Endometrial microvascular endothelial cells (primary cell): ENCODE results near the gene FGD3. TPM values are rescaled to one million over a fixed set of nuclear protein-coding genes. Genes with fewer than 3 reads are reported as not detected.

Experiments
- in situ Hi-C: cut with HindIII; loops from 2 replicates; pipeline ENCODE4 v1.10.0; 2017; ENCODE audit warnings: low sequenced_read_pairs, low pct_unique_long_range_greater_than_20kb; ENCODE audit errors: inconsistent ontology term
- total RNA-seq: library from RNA; depleted of rRNA; stranded (reverse); fragments of >200 nt; gene quantifications from one replicate; pipeline ENCODE4 v1.2.3, GENCODE V29; 2015; ENCODE audit errors: inconsistent ontology term

The FGD3 gene
- total RNA-seq, 1 donor from 2014 or later, result not detected

- in situ Hi-C loops, result no loop called here
Measured at GRCh38 chr9:93022066-93022465, 74.7 kb downstream of the FGD3 start.

- in situ Hi-C loops, result no loop called here
Measured at GRCh38 chr9:93022721-93023520, 75.6 kb downstream of the FGD3 start.

- in situ Hi-C loops, result no loop called here
Measured at GRCh38 chr9:93023521-93023815, 76.1 kb downstream of the FGD3 start.

- in situ Hi-C loops, result no loop called here
Measured at GRCh38 chr9:93024646-93024910, 77.3 kb downstream of the FGD3 start.

- in situ Hi-C loops, result no loop called here
Measured at GRCh38 chr9:93024986-93025630, 77.8 kb downstream of the FGD3 start.

GRCh38 chr9:93025736-93026135, 78.4 kb downstream of the FGD3 start:
- in situ Hi-C loops, result no loop called here

- in situ Hi-C loops, result no loop called here
Measured at GRCh38 chr9:93026640-93027039, 79.3 kb downstream of the FGD3 start.

GRCh38 chr9:93027750-93028149, 80.4 kb downstream of the FGD3 start:
- in situ Hi-C loops, result no loop called here

- in situ Hi-C loops, result no loop called here
Measured at GRCh38 chr9:93028448-93029006, 81.2 kb downstream of the FGD3 start.

- in situ Hi-C loops, result no loop called here
Measured at GRCh38 chr9:93030642-93031628, 83.6 kb downstream of the FGD3 start.

GRCh38 chr9:93031629-93032430, 84.5 kb downstream of the FGD3 start:
- in situ Hi-C loops, result no loop called here

- in situ Hi-C loops, result no loop called here
Measured at GRCh38 chr9:93032545-93032944, 85.2 kb downstream of the FGD3 start.

- in situ Hi-C loops, result no loop called here
Measured at GRCh38 chr9:93033531-93033930, 86.2 kb downstream of the FGD3 start.

GRCh38 chr9:93035106-93035660, 87.9 kb downstream of the FGD3 start:
- in situ Hi-C loops, result no loop called here

- in situ Hi-C loops, result no loop called here
Measured at GRCh38 chr9:93035821-93036351, 88.6 kb downstream of the FGD3 start.

GRCh38 chr9:93036887-93037475, 89.7 kb downstream of the FGD3 start:
- in situ Hi-C loops, result no loop called here

- in situ Hi-C loops, result no loop called here
Measured at GRCh38 chr9:93037476-93037971, 90.2 kb downstream of the FGD3 start.

GRCh38 chr9:93038918-93039317, 91.6 kb downstream of the FGD3 start:
- in situ Hi-C loops, result no loop called here
